ENCODE data around the gene FCER1G.

The FCER1G gene

GRCh38 chr1:161200421-161200991 lies 14.6 kb upstream of the FCER1G start:
- H3K4me2 ChIP-seq (ENCODE audit: low read depth, low read length, poor library complexity, severe bottlenecking) = no peak overlapping the region
- peaks cover 27% of the 10 kb centered on the region for H3K79me2 ChIP-seq (ENCODE audit: insufficient read depth, low read length)
- H4K20me1 ChIP-seq (ENCODE audit: insufficient read depth, low read length, poor library complexity, severe bottlenecking) = no peaks in the 10 kb centered on the region
- no peaks in the 10 kb centered on the region for H3F3A ChIP-seq (ENCODE audit: low read depth)
- no peak overlapping the region for H3K9ac ChIP-seq (ENCODE audit: low read depth, low read length, poor library complexity, severe bottlenecking)
- H3K27me3 ChIP-seq (ENCODE audit: insufficient read depth, low read length, poor library complexity, severe bottlenecking) = no peaks in the 10 kb centered on the region
- no peaks in the 10 kb centered on the region for H3K9me3 ChIP-seq (ENCODE audit: insufficient read depth, low read depth, low read length)
- H3K36me3 ChIP-seq (ENCODE audit: insufficient read depth, low read length) = no peaks in the 10 kb centered on the region
- peaks cover 31% of the 10 kb centered on the region for H3K4me1 ChIP-seq (ENCODE audit: insufficient read depth, low read length, poor library complexity, severe bottlenecking)
- no peak overlapping the region for H3K4me3 ChIP-seq (ENCODE audit: low read length, poor library complexity, severe bottlenecking)
- H2AFZ ChIP-seq (ENCODE audit: low read length) = peak overlapping the region; percentile 68
- TF ChIP-seq, protein P1, sequence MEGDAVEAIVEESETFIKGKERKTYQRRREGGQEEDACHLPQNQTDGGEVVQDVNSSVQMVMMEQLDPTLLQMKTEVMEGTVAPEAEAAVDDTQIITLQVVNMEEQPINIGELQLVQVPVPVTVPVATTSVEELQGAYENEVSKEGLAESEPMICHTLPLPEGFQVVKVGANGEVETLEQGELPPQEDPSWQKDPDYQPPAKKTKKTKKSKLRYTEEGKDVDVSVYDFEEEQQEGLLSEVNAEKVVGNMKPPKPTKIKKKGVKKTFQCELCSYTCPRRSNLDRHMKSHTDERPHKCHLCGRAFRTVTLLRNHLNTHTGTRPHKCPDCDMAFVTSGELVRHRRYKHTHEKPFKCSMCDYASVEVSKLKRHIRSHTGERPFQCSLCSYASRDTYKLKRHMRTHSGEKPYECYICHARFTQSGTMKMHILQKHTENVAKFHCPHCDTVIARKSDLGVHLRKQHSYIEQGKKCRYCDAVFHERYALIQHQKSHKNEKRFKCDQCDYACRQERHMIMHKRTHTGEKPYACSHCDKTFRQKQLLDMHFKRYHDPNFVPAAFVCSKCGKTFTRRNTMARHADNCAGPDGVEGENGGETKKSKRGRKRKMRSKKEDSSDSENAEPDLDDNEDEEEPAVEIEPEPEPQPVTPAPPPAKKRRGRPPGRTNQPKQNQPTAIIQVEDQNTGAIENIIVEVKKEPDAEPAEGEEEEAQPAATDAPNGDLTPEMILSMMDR (conservative IDR thresholded peaks at IDR 0.05; ENCODE audit: low read length) = no peak
- no peak for TF ChIP-seq EZH2phosphoT487 (IDR thresholded peaks at IDR 0.05; ENCODE audit: borderline replicate concordance)
- H3K9me2 ChIP-seq (replicated peaks; ENCODE audit: low read depth, low read length) = no peaks in the 10 kb centered on the region

GRCh38 chr1:161200992-161201835 lies 13.9 kb upstream of the FCER1G start:
- Histone ChIP-seq H3K4me2 (ENCODE audit: low read depth, low read length, poor library complexity, severe bottlenecking) (peak overlapping the region; percentile 45), H3K4me3 (ENCODE audit: low read length, poor library complexity, severe bottlenecking) (peak overlapping the region; percentile 36), H3K9me3 (ENCODE audit: insufficient read depth, low read depth, low read length) (no peaks in the 10 kb centered on the region), H3K27me3 (ENCODE audit: insufficient read depth, low read length, poor library complexity, severe bottlenecking) (no peaks in the 10 kb centered on the region), H4K20me1 (ENCODE audit: insufficient read depth, low read length, poor library complexity, severe bottlenecking) (no peaks in the 10 kb centered on the region), H3K9ac (ENCODE audit: low read depth, low read length, poor library complexity, severe bottlenecking) (peak overlapping the region; percentile 42), H3K36me3 (ENCODE audit: insufficient read depth, low read length) (no peaks in the 10 kb centered on the region), H3K9me2 (replicated peaks; ENCODE audit: low read depth, low read length) (no peaks in the 10 kb centered on the region), H3K4me1 (ENCODE audit: insufficient read depth, low read length, poor library complexity, severe bottlenecking) (peaks cover 31% of the 10 kb centered on the region), H3F3A (ENCODE audit: low read depth) (no peaks in the 10 kb centered on the region), H3K79me2 (ENCODE audit: insufficient read depth, low read length) (peaks cover 29% of the 10 kb centered on the region), H2AFZ (ENCODE audit: low read length) (peak overlapping the region; percentile 95)
- no peak for TF ChIP-seq EZH2phosphoT487 (IDR thresholded peaks at IDR 0.05; ENCODE audit: borderline replicate concordance)
- TF ChIP-seq, protein P1 (conservative IDR thresholded peaks at IDR 0.05; ENCODE audit: low read length) = no peak

- peak within 1 kb of the TSS; percentile 95 for H3K4me3 ChIP-seq (ENCODE audit: low read length, poor library complexity, severe bottlenecking)
- peak within 1 kb of the TSS; percentile 94 for H3K9ac ChIP-seq (ENCODE audit: low read depth, low read length, poor library complexity, severe bottlenecking)
- H2AFZ ChIP-seq (ENCODE audit: low read length) = peak within 1 kb of the TSS; percentile 95
- peak within 1 kb of the TSS; percentile 89 for H3K4me2 ChIP-seq (ENCODE audit: low read depth, low read length, poor library complexity, severe bottlenecking)
- H3K4me1 ChIP-seq (ENCODE audit: insufficient read depth, low read length, poor library complexity, severe bottlenecking) = peaks cover 31% of the 10 kb centered on the region
- no peaks in the 10 kb centered on the region for H4K20me1 ChIP-seq (ENCODE audit: insufficient read depth, low read length, poor library complexity, severe bottlenecking)
- H3K9me2 ChIP-seq (replicated peaks; ENCODE audit: low read depth, low read length) = no peaks in the 10 kb centered on the region
- peaks cover 2% of the 10 kb centered on the region; the same call in 1 of the 2 replicates for H3K36me3 ChIP-seq (ENCODE audit: insufficient read depth, low read length)
- no peaks in the 10 kb centered on the region for H3F3A ChIP-seq (ENCODE audit: low read depth)
- H3K27me3 ChIP-seq (ENCODE audit: insufficient read depth, low read length, poor library complexity, severe bottlenecking) = no peaks in the 10 kb centered on the region
- no peaks in the 10 kb centered on the region for H3K9me3 ChIP-seq (ENCODE audit: insufficient read depth, low read depth, low read length)
- TF ChIP-seq, protein P1 (conservative IDR thresholded peaks at IDR 0.05; ENCODE audit: low read length) = peak; percentile 55
- TF ChIP-seq EZH2phosphoT487 (IDR thresholded peaks at IDR 0.05; ENCODE audit: borderline replicate concordance) = no peak
- peaks cover 29% of the 10 kb centered on the region for H3K79me2 ChIP-seq (ENCODE audit: insufficient read depth, low read length)
Observed at GRCh38 chr1:161201836-161202712, 13.0 kb upstream of the FCER1G start, which contains the start of gene NDUFS2. NDUFS2 (plus strand) TSS chr1:161202367; CDS start chr1:161202386, 19 bp downstream.

All from Loucy (cell line).